Kidney epithelial cell (primary cell): Measurements from ENCODE around the gene SNCG. TPM values are rescaled to one million over a fixed set of nuclear protein-coding genes. Genes with fewer than 3 reads are reported as not detected.
"Not testable (repeated sequence)": the region's sequence is repeated elsewhere in the genome, so short reads cannot be mapped to it uniquely, and the experiment has no call there.

ENCODE experiments used
- DNase-seq: peaks from one replicate; pipeline ENCODE4 v3.0.0-alpha.2; 2010; ENCODE audit warnings: low read depth
- H3K27me3 ChIP-seq: 2 replicates; pipeline ENCODE4 v1.6.0; 2011; ENCODE audit warnings: low read length; ENCODE audit not compliant: control insufficient read depth, insufficient read depth
- H3K36me3 ChIP-seq: 2 replicates; pipeline ENCODE4 v1.5.1; 2011; ENCODE audit warnings: low read length; ENCODE audit not compliant: control insufficient read depth, insufficient read depth
- H3K4me3 ChIP-seq: 2 replicates; pipeline ENCODE4 v1.5.1; 2011; ENCODE audit warnings: low read depth, mild to moderate bottlenecking, control low read depth, low read length
- CTCF ChIP-seq: IDR thresholded peaks from 2 replicates; pipeline ENCODE4 v1.5.1; 2011; ENCODE audit warnings: mild to moderate bottlenecking, moderate library complexity, low read length, control low read depth, inconsistent platforms; ENCODE audit not compliant: insufficient read depth, poor library complexity, severe bottlenecking
- total RNA-seq: library from RNA; depleted of rRNA; stranded (reverse); fragments of >200 nt; gene quantifications from 2 replicates; pipeline ENCODE4 v1.2.3, GENCODE V29; 2015

Gene SNCG
- total RNA-seq, 1 donor from 2014 or later, result not detected

GRCh38 chr10:86979296-86979818 is 21.0 kb downstream of the SNCG start:
- no peak overlapping the region for H3K4me3 ChIP-seq
- DNase-seq, result no peak

GRCh38 chr10:86979977-86980448 is 21.6 kb downstream of the SNCG start:
- no peak overlapping the region for H3K4me3 ChIP-seq
- H3K27me3 ChIP-seq, result no peaks in the 10 kb centered on the region
- TF ChIP-seq CTCF, result no peak
- DNase-seq, result no peak
- H3K36me3 ChIP-seq, result no peaks in the 10 kb centered on the region

More at GRCh38 chr10:86979296-86979818, 21.0 kb downstream of the SNCG start:
- no peak for TF ChIP-seq CTCF
- Histone ChIP-seq H3K36me3 (no peaks in the 10 kb centered on the region), H3K27me3 (no peaks in the 10 kb centered on the region)

GRCh38 chr10:86981020-86981419 is 22.6 kb downstream of the SNCG start:
- DNase-seq, H3K36me3 ChIP-seq, H3K4me3 ChIP-seq, H3K27me3 ChIP-seq: not testable (repeated sequence)

GRCh38 chr10:86981716-86982115 is 23.3 kb downstream of the SNCG start:
- Histone ChIP-seq H3K4me3 (no peak overlapping the region), H3K27me3 (no peaks in the 10 kb centered on the region), H3K36me3 (no peaks in the 10 kb centered on the region)
- no peak for DNase-seq
- TF ChIP-seq CTCF, result no peak

- H3K36me3 ChIP-seq, DNase-seq, H3K4me3 ChIP-seq, H3K27me3 ChIP-seq: not testable (repeated sequence)
Measured at GRCh38 chr10:86984498-86984897, 26.1 kb downstream of the SNCG start.

GRCh38 chr10:86988520-86988919 is 30.1 kb downstream of the SNCG start:
- Histone ChIP-seq H3K4me3 (no peak overlapping the region), H3K27me3 (no peaks in the 10 kb centered on the region), H3K36me3 (no peaks in the 10 kb centered on the region)
- DNase-seq, result no peak
- TF ChIP-seq CTCF, result no peak

GRCh38 chr10:86991362-86991761 is 33.0 kb downstream of the SNCG start:
- not testable (repeated sequence) for DNase-seq, H3K27me3 ChIP-seq, H3K4me3 ChIP-seq, H3K36me3 ChIP-seq

- TF ChIP-seq CTCF, result no peak
- Histone ChIP-seq H3K36me3 (no peaks in the 10 kb centered on the region), H3K27me3 (no peaks in the 10 kb centered on the region), H3K4me3 (no peak overlapping the region)
- DNase-seq, result no peak
Measured at GRCh38 chr10:86992456-86992855, 34.1 kb downstream of the SNCG start.
